GM19043 (cell line): ENCODE data around the gene SPACA9.

Experiments
- ATAC-seq: cut with Tn5 transposase; IDR thresholded peaks from one replicate; pipeline ENCODE4 v1.9.1; 2021; ENCODE audit warnings: low read depth; ENCODE audit not compliant: unreplicated experiment

Gene SPACA9

DNA sequence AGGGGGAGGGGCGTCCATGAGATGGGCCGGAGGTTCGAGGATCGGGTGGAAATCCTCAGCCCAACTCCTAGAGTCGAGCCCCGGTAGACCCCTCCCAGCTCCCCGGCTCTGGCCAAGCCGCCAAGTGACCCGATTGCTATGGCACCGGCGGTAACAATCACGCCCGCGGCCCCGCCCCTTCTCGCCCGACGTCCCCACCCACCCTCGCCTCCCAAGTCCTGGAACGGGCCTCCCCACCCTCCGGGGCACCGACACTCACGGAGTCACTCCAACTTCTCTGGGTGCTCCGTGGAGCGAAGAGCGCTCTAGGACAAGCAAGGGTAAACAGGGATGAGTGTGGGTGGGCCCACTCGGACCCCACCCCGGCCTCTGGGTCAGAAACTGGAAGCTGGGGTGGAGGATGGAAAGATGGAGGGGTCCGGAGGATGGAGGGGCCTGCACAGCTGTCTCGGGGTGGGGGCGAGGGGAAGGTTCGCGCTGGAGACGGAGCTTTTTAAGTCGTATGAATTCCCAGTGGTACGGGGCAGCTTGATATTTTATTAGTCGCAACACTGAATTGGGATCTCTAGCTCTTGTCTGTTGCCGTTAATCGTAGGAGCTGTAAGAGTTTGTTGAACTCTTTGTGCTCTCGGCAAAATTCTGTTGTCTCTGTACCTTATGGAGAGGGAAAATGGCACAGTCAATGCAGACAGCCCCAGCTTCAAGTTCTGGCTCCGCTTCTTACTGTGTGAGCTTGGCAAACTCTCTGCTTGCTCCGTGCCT is at the start of gene SPACA9:
Gene SPACA9 (plus strand): TSS at position 204 of the 762 bp plus-strand sequence. CDS start 5,050 bp downstream, outside the sequence.
- ATAC-seq: no peak

DNA sequence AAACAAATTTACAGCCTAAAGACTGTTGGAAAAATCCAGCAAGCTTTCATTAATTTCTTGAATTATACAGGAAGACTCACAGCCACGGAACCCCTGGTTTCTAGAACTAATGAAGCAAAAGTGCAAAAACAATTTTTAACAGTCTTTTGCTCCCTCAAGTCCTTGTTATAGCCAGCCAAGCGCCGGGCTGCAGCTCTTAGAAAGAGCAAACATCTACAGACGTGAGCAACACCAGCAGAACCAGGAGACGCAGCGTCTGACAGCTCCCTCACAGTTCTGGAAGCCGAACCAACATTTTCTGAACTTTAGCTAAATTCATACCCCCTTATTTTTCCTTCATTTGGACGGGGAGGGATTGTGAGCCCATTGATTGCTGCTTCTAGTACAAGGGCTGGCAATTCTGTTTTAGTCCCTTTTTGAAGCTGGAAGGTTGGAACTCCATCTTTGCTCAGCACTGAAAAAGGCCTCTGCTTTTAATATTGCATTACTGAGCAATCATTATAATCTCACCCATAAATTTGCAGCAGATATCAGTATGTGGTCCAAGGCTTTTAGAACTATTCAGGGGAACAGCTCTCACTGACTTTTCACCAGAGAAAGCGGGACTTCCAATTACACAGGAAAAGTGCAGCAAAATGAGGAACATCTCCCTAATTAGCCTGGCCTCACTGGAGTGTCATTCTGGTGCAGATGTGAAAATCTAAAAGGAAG is 46.4 kb upstream of the SPACA9 start:
- no peak for ATAC-seq

DNA sequence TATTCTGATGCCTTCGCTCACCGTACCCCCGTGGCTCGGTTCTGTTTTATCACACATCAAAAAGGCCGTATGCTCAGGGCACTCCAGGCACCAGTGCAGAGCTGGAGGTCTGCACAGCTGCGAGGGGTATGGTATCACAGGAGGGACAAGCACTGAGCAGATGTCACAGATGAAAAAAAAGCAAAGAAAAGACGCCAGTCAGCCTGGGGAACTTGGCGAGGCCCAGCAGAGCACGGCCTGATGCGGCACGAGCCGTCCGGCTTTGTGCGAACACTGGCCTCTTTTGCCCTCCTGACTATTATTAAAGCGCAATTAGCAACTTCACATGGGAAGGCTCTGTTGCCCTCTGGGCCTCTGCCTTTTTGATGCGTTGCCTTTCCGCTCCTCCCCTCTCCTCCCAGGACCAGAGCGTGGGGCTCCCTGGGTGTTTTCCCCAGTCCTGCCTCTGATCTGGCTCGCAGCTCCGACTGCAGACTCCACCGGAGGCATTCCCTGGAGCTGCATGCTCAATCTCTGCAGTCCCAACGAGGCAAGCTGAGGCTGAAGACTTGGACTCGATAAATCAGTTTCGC is 45.1 kb upstream of the SPACA9 start:
- ATAC-seq: no peak

- no peak for ATAC-seq
Observed at GRCh38 chr9:132834343-132834742, 44.4 kb upstream of the SPACA9 start.

DNA sequence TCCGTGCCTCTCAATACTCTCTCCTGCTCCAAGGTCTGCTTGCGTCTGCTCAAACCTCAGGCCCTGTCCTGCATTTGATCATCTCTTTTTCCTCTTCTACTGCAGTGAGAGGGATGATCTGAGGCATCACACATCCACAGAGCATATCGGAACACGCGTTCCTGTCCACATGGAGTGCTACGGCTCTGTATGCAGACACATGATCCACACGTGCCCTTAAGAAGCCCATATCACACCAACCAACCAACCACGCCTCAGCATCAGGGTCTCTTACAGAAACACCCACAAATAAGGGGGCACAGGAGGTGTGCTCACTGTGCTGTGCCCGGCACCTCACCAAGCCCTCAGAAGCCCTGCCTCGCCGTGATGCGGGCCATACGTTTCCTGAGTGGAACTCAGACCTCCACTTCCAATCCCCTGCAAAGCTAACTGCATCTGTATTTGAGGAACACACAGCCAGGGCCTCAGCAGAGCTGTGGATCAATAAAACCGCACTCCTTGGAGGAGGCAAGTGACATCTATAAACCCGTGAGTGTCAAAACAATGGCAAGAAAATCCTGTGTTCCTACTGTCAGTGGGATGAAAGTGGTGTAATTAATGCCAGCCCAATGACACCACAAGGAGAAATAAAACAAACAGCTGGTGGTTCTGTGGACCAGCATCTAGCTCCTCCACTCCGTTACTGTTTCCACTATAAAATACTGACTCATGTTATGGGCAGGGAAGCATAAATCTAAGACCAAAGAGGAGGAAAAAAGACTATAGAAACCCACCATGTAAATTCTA is 41.0 kb upstream of the SPACA9 start:
- no peak for ATAC-seq

DNA sequence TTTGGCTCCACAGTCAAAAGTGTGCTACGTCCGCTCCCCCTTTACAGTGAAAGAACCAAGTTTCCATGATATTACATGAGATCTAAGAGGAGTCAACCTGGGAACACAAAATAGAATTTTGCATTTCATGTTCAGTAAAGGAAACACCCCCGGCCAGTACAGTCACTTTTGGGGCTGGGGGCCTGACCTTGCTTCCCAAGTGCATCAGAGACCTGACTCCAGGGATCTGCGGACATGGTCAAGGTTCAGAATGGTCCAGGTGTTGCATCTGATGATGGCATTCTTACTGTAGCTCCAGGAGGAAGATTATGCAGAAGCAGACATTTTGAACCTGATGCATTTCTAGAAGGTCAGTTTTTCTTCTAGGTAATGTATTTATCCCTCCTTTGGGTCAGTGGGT is 40.4 kb upstream of the SPACA9 start:
- ATAC-seq: no peak

DNA sequence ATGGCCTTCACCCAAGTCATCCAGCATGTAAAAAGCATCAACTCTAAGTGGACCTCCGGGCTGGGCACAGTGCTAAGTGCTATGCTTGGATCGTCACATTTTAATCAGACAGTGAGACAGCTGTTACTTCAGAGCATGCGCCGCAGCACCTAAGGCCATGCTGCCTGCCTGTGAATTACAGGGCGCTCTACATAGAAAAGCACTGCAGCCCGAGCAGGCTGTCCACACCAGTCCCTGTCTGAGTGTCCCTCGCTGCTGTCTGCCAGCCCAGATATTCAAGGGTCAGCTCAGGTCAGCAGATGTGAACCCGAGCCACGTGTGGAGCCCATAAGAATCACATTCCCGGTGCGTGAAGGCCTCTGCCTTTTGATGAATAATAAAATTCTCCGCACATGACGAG is 37.7 kb upstream of the SPACA9 start:
- ATAC-seq: no peak

DNA sequence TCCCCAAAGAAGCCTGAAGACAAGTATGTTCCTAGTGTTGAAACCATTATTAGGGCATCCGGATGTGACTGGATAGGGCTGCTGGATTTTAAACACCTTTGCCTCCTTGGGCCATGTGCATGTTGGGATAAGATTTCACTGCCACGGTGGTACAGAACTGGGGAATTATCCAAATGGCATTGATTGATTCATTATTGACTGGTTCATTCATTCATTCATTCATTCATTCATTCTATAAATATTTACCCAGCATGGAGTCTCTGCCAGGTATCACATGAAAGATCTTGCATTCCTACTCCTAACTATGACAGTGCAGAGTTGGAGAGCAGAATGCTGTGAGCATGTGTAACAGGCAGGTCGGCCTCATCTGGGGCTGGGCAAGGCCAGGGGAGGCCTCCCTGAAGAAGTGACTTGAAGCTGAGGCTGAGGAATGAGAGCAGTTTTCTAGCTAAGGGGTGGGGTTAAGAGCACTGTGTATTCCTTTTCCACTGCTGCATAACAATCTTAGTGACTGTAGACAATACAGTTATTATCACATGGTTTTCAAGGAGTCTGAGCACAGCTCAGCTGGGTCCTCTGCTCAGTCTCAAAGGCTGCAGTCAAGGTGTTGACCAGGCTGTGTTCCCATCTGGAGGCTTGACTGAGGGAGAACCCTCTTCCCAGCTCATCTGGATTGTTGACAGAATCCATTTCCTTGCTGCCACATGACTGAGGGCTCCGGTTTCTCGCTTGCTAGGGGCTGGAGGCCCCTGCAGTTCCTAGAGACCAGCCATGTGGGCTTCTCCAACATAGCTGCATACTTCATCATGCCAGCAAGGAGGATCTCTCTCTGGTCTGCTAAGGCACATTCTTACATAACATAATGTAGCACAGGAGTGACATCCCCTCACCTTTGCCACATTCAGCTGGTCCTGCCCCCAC is 36.3 kb upstream of the SPACA9 start:
- ATAC-seq: no peak

DNA sequence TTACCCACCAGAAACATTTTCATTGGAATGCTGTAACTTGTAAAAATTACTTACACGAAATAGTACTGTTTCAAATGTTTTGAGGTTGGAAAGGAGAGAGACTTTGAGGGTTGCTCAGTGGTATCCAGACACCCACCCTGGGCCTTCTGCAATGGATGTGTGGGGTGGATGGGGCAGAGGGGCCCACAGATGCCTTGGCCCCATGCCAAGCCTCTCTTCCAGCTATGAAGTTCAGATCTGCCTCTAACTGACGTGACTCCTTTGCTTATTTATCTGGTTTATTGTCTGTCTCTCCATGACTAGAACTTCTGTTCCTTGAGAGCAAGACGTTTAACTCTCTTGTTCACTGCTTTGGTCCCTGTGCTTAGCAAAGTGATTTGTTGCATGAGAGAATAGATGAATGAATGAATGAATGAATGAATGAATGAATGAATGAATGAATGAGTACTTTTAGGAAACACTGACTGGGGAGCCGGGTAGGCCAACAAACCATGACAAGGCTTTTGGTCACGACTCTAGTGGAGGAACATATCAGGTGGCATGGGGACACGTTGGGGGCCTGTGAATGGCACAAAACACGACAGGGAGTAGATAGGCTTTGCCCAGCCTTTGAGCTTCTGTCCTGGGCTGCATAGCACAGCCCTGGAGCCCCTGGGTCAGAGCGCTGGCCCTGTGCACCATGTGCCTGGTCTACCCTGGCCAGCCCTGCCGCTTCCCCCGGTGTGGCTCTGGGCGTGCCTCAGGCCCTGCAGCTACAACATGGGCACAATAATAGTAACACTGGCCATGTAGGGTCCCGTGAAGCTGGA is 32.4 kb upstream of the SPACA9 start:
- ATAC-seq: no peak

DNA sequence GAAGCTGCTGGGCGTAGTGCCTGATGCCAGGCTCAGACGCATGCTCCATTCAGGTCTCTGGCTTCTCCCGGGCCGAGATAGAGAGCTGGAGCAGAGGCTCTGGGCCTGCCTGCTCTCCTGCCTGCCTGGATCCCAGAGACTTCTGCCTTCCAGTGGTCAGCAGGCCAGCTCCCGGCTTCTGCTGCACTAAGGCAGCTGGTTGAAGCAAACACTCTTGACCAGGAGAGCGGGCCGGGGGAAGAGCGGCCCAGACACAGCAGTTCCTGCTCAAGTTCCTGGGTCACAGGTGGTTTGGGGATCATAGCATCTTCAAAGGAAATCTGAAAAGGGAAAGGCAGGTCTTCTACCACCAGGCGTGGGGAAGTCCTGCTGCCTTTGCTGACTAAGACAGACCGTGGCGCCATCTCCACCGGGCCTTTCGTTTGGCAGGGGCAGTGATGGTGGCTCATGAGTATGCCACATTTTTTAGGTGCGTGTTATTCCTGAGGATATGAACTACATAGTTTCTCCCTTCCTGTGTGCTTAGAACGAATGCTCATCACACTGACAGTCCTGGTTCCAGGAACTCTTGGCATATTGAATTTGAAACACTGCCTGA is 31.7 kb upstream of the SPACA9 start:
- no peak for ATAC-seq

- no peak for ATAC-seq
Observed at GRCh38 chr9:132849185-132849706, 29.5 kb upstream of the SPACA9 start.

- ATAC-seq: no peak
Observed at GRCh38 chr9:132853482-132853881, 25.2 kb upstream of the SPACA9 start.

- no peak for ATAC-seq
Observed at GRCh38 chr9:132854832-132855231, 23.9 kb upstream of the SPACA9 start.

GRCh38 chr9:132855904-132856303 is 22.8 kb upstream of the SPACA9 start:
- no peak for ATAC-seq

DNA sequence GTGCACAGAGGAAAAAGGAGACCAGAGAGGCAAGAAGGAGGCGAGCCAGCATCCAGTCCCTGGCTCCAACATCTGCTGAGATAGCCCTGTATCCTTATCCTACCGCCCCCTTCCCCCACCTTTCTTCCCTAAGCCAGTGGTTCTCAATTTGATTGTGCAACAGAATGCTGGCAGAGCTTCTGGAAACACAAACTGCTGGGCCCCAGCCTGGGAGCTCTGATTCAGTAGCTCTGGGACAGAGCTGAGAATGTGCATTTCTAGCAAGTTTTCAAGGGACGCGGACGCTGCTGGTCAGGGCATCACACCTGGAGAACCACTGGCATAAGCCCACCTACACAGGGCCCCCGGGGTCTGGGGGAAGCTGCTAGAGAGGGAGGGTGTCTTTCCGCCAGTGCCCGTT is 21.7 kb upstream of the SPACA9 start:
- no peak for ATAC-seq

GRCh38 chr9:132857616-132858342 is 20.9 kb upstream of the SPACA9 start:
- no peak for ATAC-seq

DNA sequence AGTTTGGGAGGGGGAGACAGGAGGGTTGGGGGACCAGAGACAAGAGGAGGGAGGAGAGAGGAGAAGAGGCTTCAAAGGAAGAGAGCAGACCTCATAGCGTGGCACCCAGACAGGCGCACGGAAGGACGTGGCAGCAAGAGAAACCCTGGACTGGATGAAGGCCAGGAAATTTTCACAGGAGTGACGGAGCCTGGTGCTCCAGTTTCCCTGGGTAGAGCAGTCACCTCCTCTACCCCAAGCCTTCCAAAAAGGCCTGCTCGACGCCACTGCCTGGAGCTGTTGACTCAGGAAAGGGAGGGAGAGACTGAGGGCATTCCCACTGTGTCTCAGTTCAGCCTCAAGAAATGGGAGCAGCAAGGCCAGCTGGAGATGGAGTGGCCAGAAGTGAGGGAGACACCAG is 19.9 kb upstream of the SPACA9 start:
- ATAC-seq: no peak

GRCh38 chr9:132861666-132862065 is 17.0 kb upstream of the SPACA9 start:
- ATAC-seq: no peak
